Esophagus muscularis mucosa (tissue), 4 donors: ENCODE results near the gene TMEM33. TPM values are rescaled to one million over a fixed set of nuclear protein-coding genes. Genes with fewer than 3 reads are reported as not detected.
"Not testable (repeated sequence)": the region's sequence is repeated elsewhere in the genome, so short reads cannot be mapped to it uniquely, and the experiment has no call there.

ENCODE experiments used
- DNase-seq: peaks from one replicate; pipeline ENCODE4 v3.0.0-alpha.2; 2017; ENCODE audit errors: extremely low spot score
- H3K27ac ChIP-seq, 4 donors: fragments of 200-600 bp; sonication (generic); replicated peaks in 1 of 4; 1 replicate in 3 of 4; 2 replicates in 1 of 4; pipeline ENCODE4 v1.5.1; 2016 to 2019; ENCODE audit warnings: mild to moderate bottlenecking in 1 of 4
- H3K27me3 ChIP-seq, 4 donors: fragments of 200-600 bp; sonication (generic); one replicate each; pipeline versions ENCODE4 v1.5.1 to v1.6.0; 2016 to 2019
- H3K36me3 ChIP-seq, 4 donors: fragments of 200-600 bp; sonication (generic); one replicate each; pipeline ENCODE4 v1.5.1; 2016 to 2019
- H3K4me1 ChIP-seq, 4 donors: fragments of 200-600 bp; sonication (generic); one replicate each; pipeline ENCODE4 v1.5.1; 2016 to 2019
- H3K4me3 ChIP-seq, 4 donors: fragments of 200-600 bp; sonication (generic); 1 replicate in 2 of 4; 2 replicates in 2 of 4; pipeline ENCODE4 v1.5.1; 2016 to 2019; ENCODE audit warnings: mild to moderate bottlenecking in 4 of 4, moderate library complexity in 1 of 4
- H3K9me3 ChIP-seq, 4 donors: fragments of 200-600 bp; sonication (generic); 1 replicate in 3 of 4; 2 replicates in 1 of 4; pipeline ENCODE4 v1.5.1; 2016 to 2019
- CTCF ChIP-seq, 3 experiments: fragments of 200-600 bp in 2 of 3; fragments of 450-650 bp in 1 of 3; sonication (generic) in 2 of 3; IDR thresholded peaks; one replicate each; pipeline ENCODE4 v1.5.1; 2017 to 2019; ENCODE audit warnings: antibody characterized with exemption in 3 of 3, mild to moderate bottlenecking in 2 of 3, moderate library complexity in 1 of 3
- EP300 ChIP-seq: sonication (generic); formaldehyde crosslinking; IDR thresholded peaks from one replicate; pipeline ENCODE4 v1.6.1; 2017; ENCODE audit warnings: antibody characterized with exemption
- POLR2A ChIP-seq: fragments of 450-650 bp; IDR thresholded peaks from one replicate; pipeline ENCODE4 v1.6.1; 2017; ENCODE audit warnings: antibody characterized with exemption, moderate library complexity, mild to moderate bottlenecking, low read depth
- POLR2AphosphoS5 ChIP-seq, 2 donors: sonication (generic); formaldehyde crosslinking; IDR thresholded peaks; one replicate each; pipeline ENCODE4 v1.6.1; 2017; ENCODE audit warnings: antibody characterized with exemption in 2 of 2
- WGBS: methylation state at CpG from one replicate; pipeline ENCODE4 v1.1.5; 2018; 5-methylcytosine and 5-hydroxymethylcytosine counted together
- intact Hi-C: fragments of 100-400 bp; cut with DNase I; formaldehyde crosslinking; loops from one replicate; pipeline ENCODE4 v1.15.1; 2023
- total RNA-seq, 4 donors: library from RNA; depleted of rRNA; stranded (reverse); fragments of >200 nt; gene quantifications; one replicate each; pipeline versions ENCODE4 v1.1.0 to v1.2.1, GENCODE V29; 2016

The TMEM33 gene
- total RNA-seq, 4 donors from 2014 or later = 15.4 to 34.8 (median 26.3) TPM

GRCh38 chr4:41888687-41889074, 46.5 kb upstream of the TMEM33 start:
- Histone ChIP-seq H3K4me3 (no peak overlapping the region), H3K36me3 (no peaks in the 10 kb centered on the region), H3K9me3 (no peaks in the 10 kb centered on the region), H3K4me1 (no peaks in the 10 kb centered on the region), H3K27ac (no peak overlapping the region), H3K27me3 (peaks cover 0 to 26% (median 0%) of the 10 kb centered on the region in 4 donors)
- WGBS = 95% methylated on average over 1 of the region's 1 CpG
- DNase-seq = no peak
- intact Hi-C loops = no loop called here
- no peak for TF ChIP-seq EP300
- TF ChIP-seq POLR2A = no peak
- TF ChIP-seq POLR2AphosphoS5 (IDR thresholded peaks at IDR 0.05) = no peak
- TF ChIP-seq CTCF (IDR thresholded peaks at IDR 0.05) = no peak

GRCh38 chr4:41889317-41889716, 45.9 kb upstream of the TMEM33 start:
- H3K9me3 ChIP-seq = no peaks in the 10 kb centered on the region
- no peak for DNase-seq
- no peaks in the 10 kb centered on the region for H3K4me1 ChIP-seq
- TF ChIP-seq POLR2A (no peak), CTCF (IDR thresholded peaks at IDR 0.05) (no peak), POLR2AphosphoS5 (IDR thresholded peaks at IDR 0.05) (no peak), EP300 (no peak)
- no peaks in the 10 kb centered on the region for H3K36me3 ChIP-seq
- intact Hi-C loops = no loop called here
- WGBS = 38% methylated on average over 1 of the region's 1 CpG
- no peak overlapping the region for H3K27ac ChIP-seq
- no peak overlapping the region for H3K4me3 ChIP-seq
- peaks cover 0 to 27% (median 0%) of the 10 kb centered on the region in 4 donors for H3K27me3 ChIP-seq

DNA sequence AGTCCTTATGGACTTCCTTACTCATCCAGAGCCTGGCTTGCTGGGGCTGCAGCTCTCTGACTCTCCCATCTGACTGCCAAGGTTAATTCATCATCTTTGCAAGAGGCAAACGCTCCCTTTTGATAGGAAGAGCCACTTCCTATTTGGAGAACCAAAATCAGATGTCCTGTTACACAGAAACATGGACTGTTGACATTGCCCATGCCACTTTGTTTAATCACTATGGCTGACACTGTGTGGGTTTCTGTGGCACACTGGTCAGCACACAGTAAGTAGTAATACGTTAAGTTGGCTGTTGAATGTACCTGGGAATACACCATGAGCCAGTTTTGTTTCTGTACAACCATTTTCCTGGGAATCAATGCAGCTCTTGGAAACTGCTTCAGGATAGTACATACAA, 45.1 kb upstream of the TMEM33 start:
- peaks cover 0 to 22% (median 0%) of the 10 kb centered on the region in 4 donors for H3K27me3 ChIP-seq

GRCh38 chr4:41896648-41897047, 38.6 kb upstream of the TMEM33 start:
- no peak overlapping the region for H3K4me3 ChIP-seq
- no peak for DNase-seq
- no peaks in the 10 kb centered on the region for H3K4me1 ChIP-seq
- H3K9me3 ChIP-seq = peaks cover 0 to 7% (median 3%) of the 10 kb centered on the region in 4 donors
- intact Hi-C loops = no loop called here
- H3K27me3 ChIP-seq = peaks cover 0 to 12% (median 0%) of the 10 kb centered on the region in 4 donors
- no peak for TF ChIP-seq CTCF (IDR thresholded peaks at IDR 0.05)
- TF ChIP-seq EP300 = no peak
- TF ChIP-seq POLR2A = no peak
- no peak for TF ChIP-seq POLR2AphosphoS5 (IDR thresholded peaks at IDR 0.05)
- H3K27ac ChIP-seq = no peak overlapping the region
- no peaks in the 10 kb centered on the region for H3K36me3 ChIP-seq

More for the DNA sequence above, 45.1 kb upstream of the TMEM33 start:
- no peaks in the 10 kb centered on the region for H3K9me3 ChIP-seq
- 60% methylated on average over 2 of the region's 2 CpGs for WGBS
- no peaks in the 10 kb centered on the region for H3K36me3 ChIP-seq
- no peaks in the 10 kb centered on the region for H3K4me1 ChIP-seq
- intact Hi-C loops = no loop called here
- H3K4me3 ChIP-seq = no peak overlapping the region
- H3K27ac ChIP-seq = no peak overlapping the region
- no peak for TF ChIP-seq EP300
- no peak for TF ChIP-seq CTCF (IDR thresholded peaks at IDR 0.05)
- no peak for TF ChIP-seq POLR2AphosphoS5 (IDR thresholded peaks at IDR 0.05)
- TF ChIP-seq POLR2A = no peak
- no peak for DNase-seq

DNA sequence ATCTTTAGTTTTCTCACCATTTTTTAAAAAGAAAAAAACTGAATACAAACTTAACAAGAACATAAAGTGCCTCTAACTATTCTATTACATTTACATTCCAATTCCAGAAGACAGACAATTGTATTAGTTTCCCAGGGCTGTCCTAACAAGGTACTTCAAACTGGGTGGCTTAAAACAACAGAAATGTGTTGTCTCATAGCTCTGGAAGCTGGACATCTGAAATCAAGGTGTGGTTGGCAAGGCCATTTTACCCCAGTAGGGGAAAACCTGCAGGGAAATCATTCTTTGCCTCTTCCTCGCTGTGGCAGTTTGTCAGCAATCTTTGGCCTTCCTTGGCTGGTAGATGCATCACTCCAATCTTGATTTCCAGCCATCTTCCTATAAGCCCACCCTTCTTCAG, 37.5 kb upstream of the TMEM33 start:
- no peak overlapping the region for H3K4me3 ChIP-seq
- no peaks in the 10 kb centered on the region for H3K36me3 ChIP-seq
- intact Hi-C loops = no loop called here
- no peaks in the 10 kb centered on the region for H3K4me1 ChIP-seq
- TF ChIP-seq CTCF (IDR thresholded peaks at IDR 0.05) = no peak
- TF ChIP-seq EP300 = no peak
- no peak for TF ChIP-seq POLR2A
- no peak for TF ChIP-seq POLR2AphosphoS5 (IDR thresholded peaks at IDR 0.05)
- 90% methylated on average over 1 of the region's 1 CpG for WGBS
- no peak overlapping the region for H3K27ac ChIP-seq
- H3K27me3 ChIP-seq = peaks cover 0 to 8% (median 0%) of the 10 kb centered on the region in 4 donors
- DNase-seq = no peak
- peaks cover 0 to 8% (median 3%) of the 10 kb centered on the region in 4 donors for H3K9me3 ChIP-seq

- H3K36me3 ChIP-seq, H3K27me3 ChIP-seq, intact Hi-C loops, H3K9me3 ChIP-seq, H3K27ac ChIP-seq, DNase-seq, H3K4me1 ChIP-seq, H3K4me3 ChIP-seq: not testable (repeated sequence)
- 40% methylated on average over 1 of the region's 1 CpG for WGBS
Measured at GRCh38 chr4:41909136-41909535, 26.1 kb upstream of the TMEM33 start.
